Activated naive CD4-positive, alpha-beta T cell treated with anti-CD3 and anti-CD28 coated beads for 36 hours (primary cell): ENCODE data around the gene RHOF. TPM values are rescaled to one million over a fixed set of nuclear protein-coding genes. Genes with fewer than 3 reads are reported as not detected.

Experiments
- CTCF ChIA-PET: fragments of 350-600 bp; sonication (Branson Sonifier 250); formaldehyde crosslinking; loops from one replicate; lab custom pipeline; 2021; ENCODE audit warnings: antibody characterized with exemption; lab: Charles Lee
- DNase-seq: peaks from one replicate; pipeline ENCODE4 v3.0.0-alpha.2; 2020
- H3K27ac Mint-ChIP-seq: one replicate; pipeline ENCODE4 v1.8.0; 2021; ENCODE audit warnings: mild to moderate bottlenecking, mixed read lengths
- H3K27me3 Mint-ChIP-seq: one replicate; pipeline ENCODE4 v1.8.0; 2021; ENCODE audit warnings: low read depth, mixed read lengths
- H3K36me3 Mint-ChIP-seq: one replicate; pipeline ENCODE4 v1.8.0; 2021; ENCODE audit warnings: low read depth, mixed read lengths
- H3K4me1 Mint-ChIP-seq: one replicate; pipeline ENCODE4 v1.8.0; 2021; ENCODE audit warnings: low read depth, mixed read lengths
- H3K4me3 Mint-ChIP-seq: one replicate; pipeline ENCODE4 v1.8.0; 2021; ENCODE audit warnings: mild to moderate bottlenecking, moderate library complexity, mixed read lengths
- H3K9me3 Mint-ChIP-seq: one replicate; pipeline ENCODE4 v1.8.0; 2021; ENCODE audit warnings: mixed read lengths
- intact Hi-C: fragments of 100-400 bp; cut with micrococcal nuclease; formaldehyde crosslinking; loops from one replicate; pipeline ENCODE4 v1.15.1; 2023
- total RNA-seq, 2 experiments: library from RNA; stranded (reverse); gene quantifications; one replicate each; pipeline ENCODE4 v1.2.3, GENCODE V29; 2021

RHOF gene
- total RNA-seq, 2 experiments from 2014 or later = 64.4 to 67.5 TPM

DNA sequence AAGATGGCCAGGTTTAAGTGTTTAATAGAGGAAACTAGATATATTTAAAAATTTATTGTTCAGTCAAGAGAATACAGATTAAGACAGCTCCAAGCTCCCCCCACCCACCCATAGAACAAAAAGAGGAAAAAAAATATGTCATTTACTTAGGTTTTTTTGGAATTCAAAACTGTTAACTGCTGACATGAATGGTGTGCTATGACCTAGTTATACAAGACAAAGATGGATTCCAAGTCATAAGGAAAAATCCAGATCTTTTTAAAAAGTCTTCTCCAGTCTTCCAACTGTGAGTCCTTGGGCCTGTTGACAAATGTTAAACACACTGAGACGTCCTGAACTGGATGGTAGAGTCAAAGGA lies 9.0 kb upstream of the RHOF start:
- peak overlapping the region; percentile 97 for H3K4me3 Mint-ChIP-seq
- intact Hi-C loops = loop anchor here (1.0 to 2.0 kb wide), 2 partner anchors 12 to 698 kb away; partner anchors contain the start of gene ZCCHC8
- CTCF ChIA-PET = interaction anchor here (0.8 to 12.5 kb wide), 7 partner anchors 7 to 91 kb away, joined by 3 to 494 read pairs (median 6); partner anchors contain the start of genes PSMD9 and RHOF
- peaks cover 27% of the 10 kb centered on the region for H3K36me3 Mint-ChIP-seq
- no peaks in the 10 kb centered on the region for H3K27me3 Mint-ChIP-seq
- H3K9me3 Mint-ChIP-seq = no peaks in the 10 kb centered on the region
- peaks cover 36% of the 10 kb centered on the region for H3K4me1 Mint-ChIP-seq
- H3K27ac Mint-ChIP-seq = peak overlapping the region; percentile 100
- no peak for DNase-seq

DNA sequence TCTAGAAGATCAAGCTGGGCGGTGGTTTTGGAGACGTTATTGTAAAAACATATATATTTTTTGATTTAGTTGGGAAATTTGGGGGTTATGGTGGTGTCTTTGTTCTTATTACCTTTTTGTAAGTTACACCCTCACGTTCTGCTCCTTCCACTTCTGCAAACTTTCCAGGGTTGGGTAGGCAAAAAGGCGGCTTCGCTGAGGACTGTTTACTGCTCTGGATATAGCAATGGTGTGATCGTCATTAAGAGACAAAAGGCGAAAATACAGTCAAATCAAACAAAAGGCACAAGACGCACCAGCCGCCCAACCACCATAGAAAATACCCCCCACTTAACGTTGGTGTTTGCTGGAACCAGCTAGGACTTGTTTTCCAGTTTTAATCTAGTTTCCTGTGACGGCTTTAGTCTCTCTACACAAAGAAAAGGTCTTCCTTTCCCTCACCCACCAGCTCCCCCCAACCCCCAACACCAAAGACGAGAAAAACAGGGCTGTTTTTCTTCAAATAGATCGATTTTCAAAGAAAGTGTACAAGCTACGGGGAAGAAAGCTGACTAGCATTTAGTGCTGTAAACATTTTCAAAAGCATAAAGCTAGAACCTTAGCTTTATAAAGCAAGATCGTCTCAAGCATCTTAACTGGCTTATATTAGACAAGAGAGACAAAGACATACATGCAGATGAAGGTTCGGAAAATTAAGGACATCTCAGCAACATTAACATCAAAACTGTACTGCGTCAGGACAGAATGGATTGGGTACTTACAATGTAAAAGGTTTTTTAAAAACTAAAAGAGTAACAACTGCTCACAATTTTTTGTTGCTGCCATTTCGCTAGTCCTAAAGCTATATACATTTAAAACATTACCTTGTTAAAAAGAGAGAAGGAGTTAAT lies 8.4 kb upstream of the RHOF start:
- intact Hi-C loops = loop anchor here (1.0 to 2.0 kb wide), 2 partner anchors 12 to 699 kb away; partner anchors contain the start of gene ZCCHC8
- CTCF ChIA-PET = interaction anchor here (0.6 to 12.5 kb wide), 9 partner anchors 6 to 242 kb away, joined by 3 to 494 read pairs (median 5); partner anchors contain the start of genes PSMD9 and RHOF
- peaks cover 33% of the 10 kb centered on the region for H3K4me1 Mint-ChIP-seq
- H3K27ac Mint-ChIP-seq = peak overlapping the region; percentile 100
- peaks cover 27% of the 10 kb centered on the region for H3K36me3 Mint-ChIP-seq
- peak overlapping the region; percentile 97 for H3K4me3 Mint-ChIP-seq
- H3K9me3 Mint-ChIP-seq = no peaks in the 10 kb centered on the region
- no peaks in the 10 kb centered on the region for H3K27me3 Mint-ChIP-seq
- peak; percentile 58 for DNase-seq

DNA sequence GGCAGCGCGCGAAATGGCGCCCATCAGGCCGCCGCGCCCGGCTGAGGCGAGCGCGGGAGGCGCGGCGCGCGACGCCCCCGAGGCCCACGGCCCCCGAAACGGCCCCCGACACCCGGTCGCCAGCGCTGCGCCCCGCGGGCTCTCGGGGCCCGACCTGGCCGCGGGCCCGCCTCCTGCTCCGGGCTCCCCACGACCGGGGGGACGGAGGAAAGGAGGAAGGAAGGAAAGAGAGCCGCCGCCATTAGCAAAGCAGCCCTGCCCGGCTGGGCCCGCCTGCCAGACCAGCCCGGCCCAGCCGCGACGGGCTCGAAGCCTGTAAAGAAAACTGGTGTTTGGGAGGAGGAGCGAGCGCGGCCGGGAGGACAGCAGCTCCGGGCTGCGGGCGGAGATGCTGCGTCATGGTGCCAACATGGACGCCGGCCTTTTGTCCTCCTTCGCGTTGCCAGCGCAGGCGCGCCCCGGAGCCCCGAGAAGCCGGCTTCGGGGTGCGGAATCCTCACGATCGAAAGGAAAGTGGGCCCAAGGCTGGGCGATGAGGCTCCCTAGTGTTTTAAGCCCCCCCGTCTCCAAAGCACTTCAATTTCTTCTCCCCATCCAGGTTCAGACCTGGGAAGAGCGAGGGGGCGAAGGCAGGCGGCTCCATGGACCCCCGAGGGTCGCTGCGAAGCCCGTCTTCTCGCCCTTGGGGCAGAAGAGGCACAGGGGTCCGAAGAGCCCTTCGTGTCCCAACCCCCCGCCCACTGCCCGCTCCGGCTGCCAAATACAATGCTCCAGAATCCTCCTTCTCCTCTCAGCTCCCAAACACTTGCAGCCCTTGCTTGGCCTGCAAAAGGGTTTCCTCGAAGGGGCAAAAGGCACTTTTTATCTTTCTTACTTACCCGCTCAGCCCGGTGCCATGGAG lies 7.5 kb upstream of the RHOF start:
- intact Hi-C loops = loop anchor here (1.0 kb wide), 2 partner anchors 87 to 425 kb away; partner anchors contain the start of genes DIABLO and PSMD9
- Mint-ChIP-seq H3K27me3 (no peaks in the 10 kb centered on the region), H3K9me3 (no peaks in the 10 kb centered on the region), H3K4me1 (peaks cover 24% of the 10 kb centered on the region), H3K36me3 (peaks cover 24% of the 10 kb centered on the region), H3K27ac (peak overlapping the region; percentile 100), H3K4me3 (peak overlapping the region; percentile 97)
- DNase-seq = peak; percentile 76
- CTCF ChIA-PET = interaction anchor here (0.6 to 4.3 kb wide), 4 partner anchors 11 to 241 kb away, joined by 3 to 48 read pairs (median 4); partner anchors contain the start of gene PSMD9

DNA sequence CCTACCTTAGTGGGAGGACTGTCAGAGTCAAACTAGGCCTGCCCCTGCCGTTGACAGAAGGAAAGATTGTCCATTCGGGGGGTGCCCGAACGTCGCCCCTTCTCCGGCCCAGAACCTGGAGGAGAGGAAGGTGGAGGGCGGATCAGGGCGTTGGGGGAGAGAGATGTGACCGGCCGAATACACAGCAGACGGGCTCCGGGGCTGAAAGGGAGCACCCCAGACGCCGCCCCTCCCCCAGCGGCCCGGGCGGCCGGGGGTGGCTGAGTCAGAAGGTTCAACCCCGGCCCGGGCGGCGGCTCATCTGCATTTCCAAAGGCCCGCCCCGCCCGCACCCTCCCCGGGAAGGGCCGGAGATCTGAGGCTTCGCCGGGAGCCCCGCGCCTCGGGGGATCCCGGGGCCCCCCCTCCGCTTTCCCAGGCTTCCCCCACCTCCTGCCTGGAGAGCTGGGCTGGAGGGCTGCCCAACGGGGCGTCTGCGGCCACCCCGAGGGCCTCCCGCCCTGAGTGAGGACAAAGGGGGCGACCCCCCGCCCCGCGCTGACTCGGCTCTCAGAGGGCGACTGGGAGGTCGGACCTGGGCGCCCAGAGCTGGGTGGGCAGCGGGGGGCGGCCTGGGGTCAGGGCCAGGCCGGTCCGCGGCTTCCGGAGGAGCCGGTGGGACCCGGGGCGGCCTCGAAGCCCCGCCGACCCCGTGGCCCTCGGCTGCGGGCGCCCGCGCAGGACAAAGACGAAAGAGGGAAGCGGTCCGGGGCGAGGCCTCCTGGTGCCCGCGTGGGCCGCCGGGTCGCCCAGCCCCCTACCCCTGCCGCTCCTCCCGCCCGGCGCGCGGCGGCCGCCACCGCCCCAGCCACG lies 6.6 kb upstream of the RHOF start:
- CTCF ChIA-PET = interaction anchor here (0.8 to 9.7 kb wide), 3 partner anchors 8 to 13 kb away, joined by 3 to 494 read pairs (median 48); partner anchors contain the start of gene SETD1B
- Mint-ChIP-seq H3K4me3 (peak overlapping the region; percentile 76), H3K27ac (peak overlapping the region; percentile 87), H3K4me1 (peaks cover 26% of the 10 kb centered on the region), H3K9me3 (no peaks in the 10 kb centered on the region), H3K36me3 (peaks cover 21% of the 10 kb centered on the region), H3K27me3 (no peaks in the 10 kb centered on the region)
- intact Hi-C loops = loop anchor here (1.0 to 10.0 kb wide), 4 partner anchors 12 to 925 kb away; partner anchors contain the start of genes DIABLO and PSMD9
- peak; percentile 90 for DNase-seq

DNA sequence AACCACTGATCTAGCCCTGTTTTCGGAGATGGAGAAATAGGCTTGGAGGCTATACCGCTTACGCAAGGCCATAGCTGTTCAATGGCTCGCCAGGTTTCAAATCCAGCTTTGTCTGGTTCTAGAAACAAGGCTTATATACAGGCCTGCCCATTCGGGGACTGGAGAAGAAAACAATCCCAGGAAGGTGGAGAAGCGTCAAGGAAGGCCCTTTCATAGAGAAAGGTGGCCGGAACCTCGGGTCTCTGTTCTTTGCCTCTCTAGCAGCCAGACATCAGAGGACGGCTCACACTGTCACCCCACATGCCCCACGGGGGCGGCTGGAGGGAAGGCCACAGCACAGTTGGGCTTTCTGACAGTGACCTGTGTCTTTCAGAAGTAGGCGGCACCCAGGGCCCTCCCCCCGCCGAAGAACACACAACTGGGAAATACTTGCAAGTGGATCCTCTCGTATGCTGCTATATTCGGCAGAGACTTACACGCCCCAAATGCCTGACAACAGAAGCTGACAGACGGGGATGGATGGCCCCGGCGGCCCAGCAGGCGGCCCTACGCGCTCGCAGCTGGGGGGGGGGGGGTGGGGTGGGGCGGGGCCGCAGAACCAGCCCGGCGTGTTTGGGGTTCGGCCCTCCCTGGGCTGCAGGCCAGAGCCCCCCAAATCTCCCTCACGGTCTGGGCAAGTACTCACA lies 5.8 kb upstream of the RHOF start:
- intact Hi-C loops = loop anchor here (1.0 to 10.0 kb wide), 2 partner anchors 13 to 926 kb away; no protein-coding TSS in a partner anchor
- Mint-ChIP-seq H3K27me3 (no peaks in the 10 kb centered on the region), H3K36me3 (peaks cover 19% of the 10 kb centered on the region), H3K4me3 (peak overlapping the region; percentile 76), H3K9me3 (no peaks in the 10 kb centered on the region), H3K4me1 (peaks cover 34% of the 10 kb centered on the region), H3K27ac (peak overlapping the region; percentile 87)
- peak; percentile 65 for DNase-seq
- CTCF ChIA-PET = interaction anchor here (0.6 to 10.3 kb wide), 8 partner anchors 8 to 342 kb away, joined by 3 to 494 read pairs (median 6); partner anchors contain the start of gene SETD1B

DNA sequence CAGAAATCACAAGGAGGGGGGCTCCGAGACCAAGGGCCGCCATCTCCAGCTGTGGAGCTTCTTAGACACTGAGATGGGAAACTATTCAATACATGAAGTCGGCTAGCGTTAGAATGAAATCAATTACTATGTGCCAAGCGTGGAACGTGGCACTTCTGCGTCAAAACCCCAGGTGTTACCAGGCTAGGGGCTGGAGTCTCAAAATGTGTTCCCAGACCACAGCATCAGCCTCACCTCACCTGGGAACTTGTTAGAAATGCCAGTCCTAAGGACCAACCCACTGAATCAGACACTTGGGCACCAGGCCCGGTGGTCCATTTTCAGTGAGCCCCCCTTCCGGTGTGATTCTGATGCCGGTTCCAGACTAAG lies 5.3 kb upstream of the RHOF start:
- intact Hi-C loops = loop anchor here (1.0 to 10.0 kb wide), 2 partner anchors 14 to 926 kb away; no protein-coding TSS in a partner anchor
- no peak overlapping the region for H3K27ac Mint-ChIP-seq

DNA sequence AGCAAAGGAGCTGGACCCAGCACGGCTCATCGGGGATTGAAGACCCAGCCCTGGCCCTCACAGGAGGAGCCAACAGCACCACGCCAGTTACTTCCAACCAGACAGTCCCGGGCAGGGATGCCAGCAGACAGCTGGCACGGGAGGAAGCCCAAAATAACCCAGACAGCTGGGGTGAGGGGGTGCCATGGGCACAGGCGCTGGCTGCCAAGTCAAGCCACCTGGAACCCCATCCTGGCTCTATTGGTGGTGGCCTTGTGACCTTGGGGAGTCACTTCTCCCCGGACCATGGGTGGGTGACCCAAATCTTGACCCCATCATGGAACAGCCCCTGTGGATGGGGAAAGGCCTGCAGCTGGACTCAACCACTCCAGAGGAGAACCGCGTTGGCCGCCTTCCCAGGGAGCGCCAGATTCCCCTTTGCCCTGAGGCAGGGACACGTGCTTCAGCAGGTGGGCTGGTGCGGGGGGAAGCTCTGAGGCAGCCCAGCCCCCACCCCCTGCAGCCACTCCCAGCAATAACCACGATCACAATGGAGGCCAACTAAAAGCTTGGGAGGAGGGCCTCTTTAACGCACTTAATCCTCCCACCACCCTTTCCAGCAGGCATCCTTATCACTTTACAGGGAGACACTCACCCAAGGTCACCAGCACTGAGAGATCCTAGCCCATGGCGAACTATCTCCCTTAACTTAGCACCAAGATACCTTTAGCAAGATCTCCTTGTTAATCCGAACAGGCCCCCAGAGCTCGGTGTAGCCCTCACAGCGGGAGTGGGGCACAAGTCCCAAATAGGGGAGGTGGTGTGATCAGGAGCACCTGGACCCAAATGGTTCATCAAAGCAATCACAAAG lies 4.7 kb upstream of the RHOF start:
- H3K27me3 Mint-ChIP-seq = no peaks in the 10 kb centered on the region
- intact Hi-C loops = loop anchor here (10.0 kb wide), 1 partner anchor 927 kb away; no protein-coding TSS in a partner anchor
- DNase-seq = no peak
- H3K36me3 Mint-ChIP-seq = peaks cover 19% of the 10 kb centered on the region
- CTCF ChIA-PET = interaction anchor here (0.6 to 10.3 kb wide), 8 partner anchors 9 to 341 kb away, joined by 3 to 494 read pairs (median 6); partner anchors contain the start of gene SETD1B
- peaks cover 35% of the 10 kb centered on the region for H3K4me1 Mint-ChIP-seq
- no peak overlapping the region for H3K27ac Mint-ChIP-seq
- H3K4me3 Mint-ChIP-seq = peak overlapping the region; percentile 76
- no peaks in the 10 kb centered on the region for H3K9me3 Mint-ChIP-seq

More for the DNA sequence above, 5.3 kb upstream of the RHOF start:
- Mint-ChIP-seq H3K4me1 (peaks cover 35% of the 10 kb centered on the region), H3K9me3 (no peaks in the 10 kb centered on the region), H3K4me3 (peak overlapping the region; percentile 76), H3K36me3 (peaks cover 19% of the 10 kb centered on the region), H3K27me3 (no peaks in the 10 kb centered on the region)
- DNase-seq = no peak
- CTCF ChIA-PET = interaction anchor here (0.6 to 10.3 kb wide), 7 partner anchors 9 to 342 kb away, joined by 3 to 494 read pairs (median 7); partner anchors contain the start of gene SETD1B

DNA sequence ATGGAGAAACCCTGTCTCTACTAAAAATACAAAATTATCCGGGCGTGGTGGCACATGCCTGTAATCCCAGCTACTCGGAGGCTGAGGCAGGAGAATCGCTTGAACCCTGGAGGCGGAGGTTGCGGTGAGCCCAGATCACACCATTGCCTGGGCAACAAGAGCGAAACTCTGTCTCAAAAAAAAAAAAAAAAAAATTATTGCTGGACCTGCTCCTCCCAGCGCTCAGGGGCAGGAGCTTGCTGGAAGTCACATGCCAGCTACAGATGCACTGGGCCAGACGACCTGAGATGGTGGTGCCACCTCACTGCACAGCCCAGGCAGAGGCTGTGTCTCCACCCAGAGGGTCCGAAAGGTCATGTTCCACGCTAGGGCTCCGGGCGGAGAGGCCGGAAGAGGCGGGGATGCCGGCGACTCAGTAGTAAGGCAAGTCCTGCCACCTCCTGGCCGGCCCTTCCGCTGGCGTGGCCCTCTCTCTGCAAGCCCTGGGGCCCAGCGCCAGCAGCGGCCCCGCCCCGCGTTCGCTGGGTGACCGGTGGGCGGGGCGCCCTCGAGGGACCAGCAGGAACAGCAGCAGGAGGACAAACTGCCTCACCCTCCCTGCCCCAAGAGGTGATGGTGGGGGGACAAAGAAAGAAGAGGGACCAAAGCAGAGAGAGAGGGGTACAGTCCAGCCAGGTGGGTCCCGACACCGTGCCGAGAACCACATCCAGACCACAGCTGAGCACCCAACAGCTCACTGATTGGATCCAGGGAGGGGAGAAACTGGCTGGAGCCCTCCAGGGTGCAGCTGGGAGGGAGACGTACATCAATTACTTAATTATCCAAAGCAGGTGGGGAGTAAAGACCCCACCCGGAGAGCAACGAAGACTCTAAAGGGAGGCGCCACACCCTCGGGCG lies 3.6 kb upstream of the RHOF start:
- CTCF ChIA-PET = interaction anchor here (0.6 to 10.3 kb wide), 12 partner anchors 11 to 923 kb away, joined by 3 to 494 read pairs (median 19); partner anchors contain the start of genes PSMD9, SETD1B and TMEM120B
- Mint-ChIP-seq H3K9me3 (no peaks in the 10 kb centered on the region), H3K27ac (no peak overlapping the region), H3K4me1 (peaks cover 40% of the 10 kb centered on the region), H3K4me3 (no peak overlapping the region), H3K36me3 (peaks cover 20% of the 10 kb centered on the region), H3K27me3 (no peaks in the 10 kb centered on the region)
- DNase-seq = no peak
- intact Hi-C loops = loop anchor here (10.0 kb wide), 1 partner anchor 928 kb away; no protein-coding TSS in a partner anchor
